NCI-H748 (cell line): Measurements from ENCODE around the gene SRD5A1.
"Not testable (repeated sequence)": the region's sequence is repeated elsewhere in the genome, so short reads cannot be mapped to it uniquely, and the experiment has no call there.

Experiments
- DNase-seq: peaks from one replicate; lab custom pipeline; 2025; ENCODE audit not compliant: unreplicated experiment; lab: John Stamatoyannopoulos, UW

SRD5A1 gene

GRCh38 chr5:6638236-6638635, 5.0 kb downstream of the SRD5A1 start:
- no peak for DNase-seq

- no peak for DNase-seq
These were observed 9.4 kb downstream of the SRD5A1 start for GRCh38 chr5:6642655-6643054.

GRCh38 chr5:6644794-6645241, 11.6 kb downstream of the SRD5A1 start:
- no peak for DNase-seq

GRCh38 chr5:6645571-6646362, 12.5 kb downstream of the SRD5A1 start:
- not testable (repeated sequence) for DNase-seq

GRCh38 chr5:6649186-6649585, 15.9 kb downstream of the SRD5A1 start:
- DNase-seq: no peak

GRCh38 chr5:6649681-6650080, 16.4 kb downstream of the SRD5A1 start:
- no peak for DNase-seq

GRCh38 chr5:6652025-6652424, 18.8 kb downstream of the SRD5A1 start:
- no peak for DNase-seq

- DNase-seq: no peak
These were observed 22.2 kb downstream of the SRD5A1 start for GRCh38 chr5:6655432-6655831.

- no peak for DNase-seq
These were observed 23.4 kb downstream of the SRD5A1 start for GRCh38 chr5:6656680-6657079.

- no peak for DNase-seq
These were observed 26.9 kb downstream of the SRD5A1 start for GRCh38 chr5:6659941-6660684.

- no peak for DNase-seq
These were observed 27.4 kb downstream of the SRD5A1 start for GRCh38 chr5:6660688-6661087.

- DNase-seq: no peak
These were observed 33.5 kb downstream of the SRD5A1 start for GRCh38 chr5:6666762-6667161.

- DNase-seq: no peak
These were observed 34.4 kb downstream of the SRD5A1 start for GRCh38 chr5:6667648-6668047.

GRCh38 chr5:6668717-6669116, 35.5 kb downstream of the SRD5A1 start:
- DNase-seq: not testable (repeated sequence)

- DNase-seq: no peak
These were observed 39.8 kb downstream of the SRD5A1 start for GRCh38 chr5:6673031-6673430.

GRCh38 chr5:6673963-6674362, 40.7 kb downstream of the SRD5A1 start:
- DNase-seq: no peak

GRCh38 chr5:6674421-6674820, 41.2 kb downstream of the SRD5A1 start:
- DNase-seq: peak; percentile 92

GRCh38 chr5:6674886-6675285, 41.6 kb downstream of the SRD5A1 start:
- DNase-seq: no peak

- no peak for DNase-seq
These were observed 42.7 kb downstream of the SRD5A1 start for GRCh38 chr5:6675784-6676491.

GRCh38 chr5:6676702-6677101, 43.5 kb downstream of the SRD5A1 start:
- DNase-seq: no peak

- no peak for DNase-seq
These were observed 45.1 kb downstream of the SRD5A1 start for GRCh38 chr5:6678385-6678784.

GRCh38 chr5:6680922-6681321, 47.7 kb downstream of the SRD5A1 start:
- no peak for DNase-seq
